ENCODE data around the gene SNTG2. TPM values are rescaled to one million over a fixed set of nuclear protein-coding genes. Genes with fewer than 3 reads are reported as not detected.
"Not testable (repeated sequence)": the region's sequence is repeated elsewhere in the genome, so short reads cannot be mapped to it uniquely, and the experiment has no call there.

The SNTG2 gene
- total and polyA plus RNA-seq, 2 donors (not counting 3 experiments of a cell fraction or from before 2014, with no cell fraction given) = not detected

GRCh38 chr2:908568-908967 is 42.1 kb upstream of the SNTG2 start:
- CTCF ChIA-PET = no interaction called here
- no TSS peak for BruUV-seq (replicated peaks)
- DNase-seq (ENCODE audit: low read depth, low spot score) (no peak), FAIRE-seq (no peak)
- no peak overlapping the region for H2AFZ ChIP-seq (ENCODE audit: low read depth, low read length)
- POLR2A ChIA-PET = no interaction called here
- H3K27ac ChIP-seq (ENCODE audit: insufficient read depth, low read depth, low read length) = no peak overlapping the region
- H4K20me1 ChIP-seq (replicated peaks; ENCODE audit: control insufficient read depth, extremely low read depth, insufficient read depth, low read length) = no peaks in the 10 kb centered on the region
- no peak overlapping the region for H3K4me2 ChIP-seq (ENCODE audit: insufficient read depth, low read length)
- TF ChIP-seq JUN (IDR thresholded peaks at IDR 0.05; ENCODE audit: borderline replicate concordance, insufficient read depth, insufficient read length, low read depth) = no peak
- no peak for TF ChIP-seq MAX (IDR thresholded peaks at IDR 0.05; ENCODE audit: insufficient read depth, insufficient read length)
- no peak for TF ChIP-seq POLR2A (IDR thresholded peaks at IDR 0.05; ENCODE audit: low read depth, low read length)
- no peak for TF ChIP-seq EZH2 (IDR thresholded peaks at IDR 0.05; ENCODE audit: borderline replicate concordance, low read depth, low read length, severe bottlenecking)
- no peak for TF ChIP-seq FOS (IDR thresholded peaks at IDR 0.05; ENCODE audit: borderline replicate concordance, insufficient read depth, low read length)
- no peak for TF ChIP-seq POLR2AphosphoS5 (IDR thresholded peaks at IDR 0.05; ENCODE audit: insufficient read depth, low read depth, low read length)
- no peak for TF ChIP-seq GATA2 (IDR thresholded peaks at IDR 0.05; ENCODE audit: insufficient read depth, insufficient read length, low read depth, low read length)
- TF ChIP-seq MYC (IDR thresholded peaks at IDR 0.05; ENCODE audit: low read depth, low read length) = no peak
- TF ChIP-seq CTCF (IDR thresholded peaks at IDR 0.05; ENCODE audit: extremely low read depth in 1 of 2, insufficient read depth in 1 of 2, low read depth in 1 of 2, low read length in 2 of 2) = no peak
- H3K4me3 ChIP-seq (replicated peaks in 1 of 3; ENCODE audit: insufficient read depth in 1 of 3, low read depth in 1 of 3, low read length in 3 of 3) = no peak overlapping the region
- dilution Hi-C loops (cut with MboI; ENCODE audit: extremely low pct_ligation_motif_present, low sequenced_read_pairs) = no loop called here
- H3K4me1 ChIP-seq (ENCODE audit: control insufficient read depth, extremely low read depth, insufficient read depth, low read length) = no peaks in the 10 kb centered on the region
- no peaks in the 10 kb centered on the region for H3K79me2 ChIP-seq (ENCODE audit: control insufficient read depth, insufficient read depth, low read length)
- H3K36me3 ChIP-seq (ENCODE audit: control insufficient read depth in 2 of 2, extremely low read depth in 1 of 2, insufficient read depth in 2 of 2, low read length in 2 of 2) = no peaks in the 10 kb centered on the region
- no peak overlapping the region for H3K9ac ChIP-seq (replicated peaks; ENCODE audit: extremely low read depth, insufficient read depth, low read length)
- H3K9me3 ChIP-seq (replicated peaks; ENCODE audit: control insufficient read depth, insufficient read depth, low read length) = peaks cover 13% of the 10 kb centered on the region
- intact Hi-C loops (cut with micrococcal nuclease) = no loop called here
- no peaks in the 10 kb centered on the region for H3K27me3 ChIP-seq (ENCODE audit: control insufficient read depth in 2 of 2, insufficient read depth in 2 of 2, low read length in 2 of 2)
- H3K9me1 ChIP-seq (replicated peaks; ENCODE audit: control insufficient read depth, extremely low read depth, insufficient read depth, low read length) = no peaks in the 10 kb centered on the region

- dilution Hi-C loops (cut with MboI; ENCODE audit: extremely low pct_ligation_motif_present, low sequenced_read_pairs); H3K4me3 ChIP-seq (replicated peaks in 1 of 3; ENCODE audit: insufficient read depth in 1 of 3, low read depth in 1 of 3, low read length in 3 of 3): not testable (repeated sequence)
These were observed 40.8 kb upstream of the SNTG2 start for GRCh38 chr2:909764-910379.

More at GRCh38 chr2:909764-910379, 40.8 kb upstream of the SNTG2 start:
- BruUV-seq (replicated peaks); H2AFZ ChIP-seq (ENCODE audit: low read depth, low read length); H3K27me3 ChIP-seq (ENCODE audit: control insufficient read depth in 2 of 2, insufficient read depth in 2 of 2, low read length in 2 of 2); H3K79me2 ChIP-seq (ENCODE audit: control insufficient read depth, insufficient read depth, low read length); intact Hi-C loops (cut with micrococcal nuclease); H3K27ac ChIP-seq (ENCODE audit: insufficient read depth, low read depth, low read length); H3K9me1 ChIP-seq (replicated peaks; ENCODE audit: control insufficient read depth, extremely low read depth, insufficient read depth, low read length); DNase-seq (ENCODE audit: low read depth, low spot score); H3K36me3 ChIP-seq (ENCODE audit: control insufficient read depth in 2 of 2, extremely low read depth in 1 of 2, insufficient read depth in 2 of 2, low read length in 2 of 2); H3K4me1 ChIP-seq (ENCODE audit: control insufficient read depth, extremely low read depth, insufficient read depth, low read length); POLR2A ChIA-PET; H4K20me1 ChIP-seq (replicated peaks; ENCODE audit: control insufficient read depth, extremely low read depth, insufficient read depth, low read length); H3K9ac ChIP-seq (replicated peaks; ENCODE audit: extremely low read depth, insufficient read depth, low read length); FAIRE-seq; H3K4me2 ChIP-seq (ENCODE audit: insufficient read depth, low read length); CTCF ChIA-PET: not testable (repeated sequence)
- peaks cover 13% of the 10 kb centered on the region for H3K9me3 ChIP-seq (replicated peaks; ENCODE audit: control insufficient read depth, insufficient read depth, low read length)
